Endodermal cell (in vitro differentiated cells): ENCODE measurements around the gene NPHP4. TPM values are rescaled to one million over a fixed set of nuclear protein-coding genes. Genes with fewer than 3 reads are reported as not detected.

ENCODE experiments used
- DNase-seq: peaks from one replicate; pipeline ENCODE4 v3.0.0-alpha.2; 2017
- H3K27ac ChIP-seq: 2 replicates; pipeline ENCODE4 v1.5.1; 2013; ENCODE audit warnings: mild to moderate bottlenecking, low read depth, low read length, moderate library complexity
- H3K27me3 ChIP-seq: 2 replicates; pipeline ENCODE4 v1.6.1; 2013; ENCODE audit warnings: mild to moderate bottlenecking, low read length, moderate library complexity; ENCODE audit not compliant: insufficient read depth, control insufficient read depth, poor library complexity, severe bottlenecking
- H3K36me3 ChIP-seq: 2 replicates; pipeline ENCODE4 v1.7.0; 2013; ENCODE audit warnings: mild to moderate bottlenecking, low read length, moderate library complexity; ENCODE audit not compliant: control insufficient read depth, insufficient read depth
- H3K4me1 ChIP-seq: one replicate; pipeline ENCODE4 v1.7.0; 2013; ENCODE audit warnings: low read length; ENCODE audit not compliant: control insufficient read depth, insufficient read depth
- H3K4me3 ChIP-seq: 2 replicates; pipeline ENCODE4 v1.5.1; 2013; ENCODE audit warnings: mild to moderate bottlenecking, low read length, moderate library complexity
- H3K9ac ChIP-seq: 2 replicates; pipeline ENCODE4 v1.6.1; 2013; ENCODE audit warnings: mild to moderate bottlenecking, low read length, moderate library complexity; ENCODE audit not compliant: poor library complexity, severe bottlenecking; ENCODE audit errors: extremely low read depth
- H3K9me3 ChIP-seq: 2 replicates; pipeline ENCODE4 v1.6.1; 2013; ENCODE audit warnings: mild to moderate bottlenecking, low read length, moderate library complexity; ENCODE audit not compliant: control insufficient read depth
- H3K27ac Mint-ChIP-seq: 2 replicates; pipeline ENCODE4 v1.8.0; 2020; ENCODE audit warnings: mixed read lengths
- H3K27me3 Mint-ChIP-seq: 2 replicates; pipeline ENCODE4 v1.8.0; 2021; ENCODE audit warnings: mild to moderate bottlenecking, mixed read lengths; ENCODE audit not compliant: insufficient read depth
- H3K36me3 Mint-ChIP-seq: 2 replicates; pipeline ENCODE4 v1.8.0; 2020; ENCODE audit warnings: low read depth, mixed read lengths
- H3K4me1 Mint-ChIP-seq: 2 replicates; pipeline ENCODE4 v1.8.0; 2020; ENCODE audit warnings: mixed read lengths
- H3K4me3 Mint-ChIP-seq: 2 replicates; pipeline ENCODE4 v1.8.0; 2020; ENCODE audit warnings: mild to moderate bottlenecking, moderate library complexity, mixed read lengths
- H3K9me3 Mint-ChIP-seq: 2 replicates; pipeline ENCODE4 v1.8.0; 2020; ENCODE audit warnings: mild to moderate bottlenecking, mixed read lengths
- CTCF ChIP-seq: fragments of 200-600 bp; sonication (generic); conservative IDR thresholded peaks from 2 replicates; pipeline ENCODE4 v1.5.0; 2021; ENCODE audit warnings: antibody characterized with exemption, mild to moderate bottlenecking
- WGBS, 2 experiments: methylation state at CpG; one replicate each; pipeline versions ENCODE4 v1.1.5 to v1.1.7; 2013; ENCODE audit warnings: missing lambda C conversion rate in 2 of 2, mixed read lengths in 1 of 2; ENCODE audit not compliant: insufficient coverage in 1 of 2, insufficient read length in 1 of 2; 5-methylcytosine and 5-hydroxymethylcytosine counted together
- total RNA-seq, 2 donors: library from RNA; stranded (reverse); fragmentation: NEBNext Ultra II Directional in 1 of 2; extraction: Animal tissue kit (Norgen Biotek cat#: 25700) in 1 of 2; gene quantifications; 2 replicates in 1 of 2; 3 replicates in 1 of 2; pipeline ENCODE4 v1.2.1, GENCODE V29; 2021

Gene NPHP4
- total RNA-seq, 2 donors from 2014 or later, result 19.1 to 25.4 TPM

- DNase-seq, result no peak
- H3K4me1 ChIP-seq, result no peaks in the 10 kb centered on the region
- TF ChIP-seq CTCF, result no peak
- H3K9ac ChIP-seq, result no peak overlapping the region
- no peaks in the 10 kb centered on the region for H3K9me3 Mint-ChIP-seq
- 91 to 94% methylated on average over 19 to 21 of the region's 21 CpGs for WGBS, 2 experiments
- H3K9me3 ChIP-seq, result no peaks in the 10 kb centered on the region
- no peaks in the 10 kb centered on the region for H3K36me3 ChIP-seq
- no peaks in the 10 kb centered on the region for H3K36me3 Mint-ChIP-seq
- no peaks in the 10 kb centered on the region for H3K27me3 Mint-ChIP-seq
- no peak overlapping the region for H3K4me3 Mint-ChIP-seq
- H3K27me3 ChIP-seq, result no peaks in the 10 kb centered on the region
- H3K27ac Mint-ChIP-seq, result no peak overlapping the region
- no peak overlapping the region for H3K27ac ChIP-seq
- no peak overlapping the region for H3K4me3 ChIP-seq
- H3K4me1 Mint-ChIP-seq, result no peaks in the 10 kb centered on the region
Observed at GRCh38 chr1:6016191-6016865, 24.1 kb upstream of the NPHP4 start.

GRCh38 chr1:6014130-6014999, 22.1 kb upstream of the NPHP4 start:
- Histone ChIP-seq H3K27ac (no peak overlapping the region), H3K9ac (no peak overlapping the region), H3K4me1 (no peaks in the 10 kb centered on the region), H3K27me3 (no peaks in the 10 kb centered on the region), H3K9me3 (no peaks in the 10 kb centered on the region), H3K36me3 (no peaks in the 10 kb centered on the region), H3K4me3 (no peak overlapping the region)
- H3K27me3 Mint-ChIP-seq, result no peaks in the 10 kb centered on the region
- H3K9me3 Mint-ChIP-seq, result no peaks in the 10 kb centered on the region
- TF ChIP-seq CTCF, result no peak
- no peak for DNase-seq
- H3K4me1 Mint-ChIP-seq, result no peaks in the 10 kb centered on the region
- H3K36me3 Mint-ChIP-seq, result no peaks in the 10 kb centered on the region
- 93% methylated on average over 18 to 19 of the region's 19 CpGs for WGBS, 2 experiments
- H3K27ac Mint-ChIP-seq, result no peak overlapping the region
- H3K4me3 Mint-ChIP-seq, result no peak overlapping the region

GRCh38 chr1:6013491-6013890, 21.3 kb upstream of the NPHP4 start:
- H3K4me3 Mint-ChIP-seq, result no peak overlapping the region
- TF ChIP-seq CTCF, result no peak
- H3K36me3 Mint-ChIP-seq, result no peaks in the 10 kb centered on the region
- Histone ChIP-seq H3K9me3 (no peaks in the 10 kb centered on the region), H3K36me3 (no peaks in the 10 kb centered on the region), H3K27me3 (no peaks in the 10 kb centered on the region), H3K27ac (no peak overlapping the region), H3K9ac (no peak overlapping the region), H3K4me1 (no peaks in the 10 kb centered on the region), H3K4me3 (no peak overlapping the region)
- no peaks in the 10 kb centered on the region for H3K27me3 Mint-ChIP-seq
- no peaks in the 10 kb centered on the region for H3K9me3 Mint-ChIP-seq
- no peaks in the 10 kb centered on the region for H3K4me1 Mint-ChIP-seq
- H3K27ac Mint-ChIP-seq, result no peak overlapping the region
- DNase-seq, result no peak
- 85 to 87% methylated on average over 3 to 12 of the region's 12 CpGs for WGBS, 2 experiments
